Testis (tissue), 3 donors: ENCODE measurements around the gene CDH1. TPM values are rescaled to one million over a fixed set of nuclear protein-coding genes. Genes with fewer than 3 reads are reported as not detected.

Experiments
- DNase-seq: peaks from one replicate; pipeline ENCODE4 v3.0.0-alpha.2; 2019
- H3K27ac ChIP-seq, 2 donors: fragments of 200-600 bp; sonication (generic); one replicate each; pipeline ENCODE4 v1.5.1; 2019
- H3K27me3 ChIP-seq: fragments of 200-600 bp; sonication (generic); one replicate; pipeline ENCODE4 v1.5.1; 2019
- H3K36me3 ChIP-seq: fragments of 200-600 bp; sonication (generic); one replicate; pipeline ENCODE4 v1.5.1; 2017; ENCODE audit warnings: low read depth; ENCODE audit errors: missing control alignments
- H3K4me1 ChIP-seq: fragments of 200-600 bp; sonication (generic); one replicate; pipeline ENCODE4 v1.5.1; 2019
- H3K4me3 ChIP-seq, 2 donors: fragments of 200-600 bp; sonication (generic); one replicate each; pipeline ENCODE4 v1.5.1; 2017 to 2019
- H3K9me3 ChIP-seq: fragments of 200-600 bp; sonication (generic); one replicate; pipeline ENCODE4 v1.5.1; 2017
- CTCF ChIP-seq, 3 experiments: fragments of 450-650 bp in 2 of 3; fragments of 200-600 bp in 1 of 3; sonication (generic) in 1 of 3; IDR thresholded peaks; one replicate each; pipeline ENCODE4 v1.5.1; 2016 to 2019; ENCODE audit warnings: antibody characterized with exemption in 3 of 3, mild to moderate bottlenecking in 2 of 3, moderate library complexity in 1 of 3
- POLR2A ChIP-seq: fragments of 450-650 bp; IDR thresholded peaks from one replicate; pipeline ENCODE4 v1.6.1; 2017; ENCODE audit warnings: antibody characterized with exemption, mild to moderate bottlenecking, moderate library complexity
- WGBS, 2 donors: methylation state at CpG; one replicate each; pipeline ENCODE4 v1.1.5; 2018; 5-methylcytosine and 5-hydroxymethylcytosine counted together
- intact Hi-C: fragments of 100-400 bp; cut with DNase I; formaldehyde crosslinking; loops from one replicate; pipeline ENCODE4 v1.15.1; 2023; ENCODE audit warnings: low total_unique reads
- polyA plus RNA-seq: library from polyadenylated mRNA; stranded (reverse); fragments of 350-450 nt; fragmentation: Illumina TruSeq; extraction: RNeasy Lipid Tissue Mini Kit (QIAGEN cat#74804); gene quantifications from one replicate; pipeline ENCODE4 v1.2.3, GENCODE V29; 2014; ENCODE audit warnings: low read depth, low replicate concordance; ENCODE audit not compliant: insufficient read depth
- total RNA-seq, 2 donors: library from RNA; depleted of rRNA; stranded (reverse); fragments of >200 nt; gene quantifications; one replicate each; pipeline ENCODE4 v1.2.3, GENCODE V29; 2016

Gene CDH1
- total and polyA plus RNA-seq, 3 donors from 2014 or later, result 0.94 to 5.5 (median 2.1) TPM

GRCh38 chr16:68823401-68824135 is 86.5 kb downstream of the CDH1 start:
- no peak overlapping the region for H3K27ac ChIP-seq
- WGBS, 2 donors, result 73 to 75% methylated on average over 8 of the region's 8 CpGs
- no peaks in the 10 kb centered on the region for H3K9me3 ChIP-seq
- DNase-seq, result no peak
- intact Hi-C loops, result no loop called here
- no peaks in the 10 kb centered on the region for H3K4me1 ChIP-seq
- no peaks in the 10 kb centered on the region for H3K36me3 ChIP-seq
- no peak overlapping the region for H3K4me3 ChIP-seq
- no peak for TF ChIP-seq CTCF (IDR thresholded peaks at IDR 0.05)
- no peak for TF ChIP-seq POLR2A
- H3K27me3 ChIP-seq, result no peaks in the 10 kb centered on the region

GRCh38 chr16:68825427-68825826 is 88.3 kb downstream of the CDH1 start:
- Histone ChIP-seq H3K9me3 (no peaks in the 10 kb centered on the region), H3K4me3 (no peak overlapping the region), H3K27ac (no peak overlapping the region), H3K4me1 (no peaks in the 10 kb centered on the region), H3K36me3 (no peaks in the 10 kb centered on the region), H3K27me3 (no peaks in the 10 kb centered on the region)
- no peak for DNase-seq
- no peak for TF ChIP-seq POLR2A
- no peak for TF ChIP-seq CTCF (IDR thresholded peaks at IDR 0.05)
- intact Hi-C loops, result no loop called here

- no peaks in the 10 kb centered on the region for H3K4me1 ChIP-seq
- TF ChIP-seq CTCF (IDR thresholded peaks at IDR 0.05) (no peak), POLR2A (no peak)
- H3K27me3 ChIP-seq, result no peaks in the 10 kb centered on the region
- H3K36me3 ChIP-seq, result no peaks in the 10 kb centered on the region
- no peak overlapping the region for H3K27ac ChIP-seq
- no peaks in the 10 kb centered on the region for H3K9me3 ChIP-seq
- DNase-seq, result no peak
- 85 to 90% methylated on average over 6 of the region's 6 CpGs for WGBS, 2 donors
- intact Hi-C loops, result no loop called here
- no peak overlapping the region for H3K4me3 ChIP-seq
These were observed 89.6 kb downstream of the CDH1 start for GRCh38 chr16:68826652-68827051.

- Histone ChIP-seq H3K36me3 (no peaks in the 10 kb centered on the region), H3K27me3 (no peaks in the 10 kb centered on the region), H3K27ac (no peak overlapping the region), H3K9me3 (no peaks in the 10 kb centered on the region), H3K4me1 (no peaks in the 10 kb centered on the region), H3K4me3 (no peak overlapping the region)
- 91 to 94% methylated on average over 14 of the region's 14 CpGs for whole genome bisulfite sequencing, 2 donors
- DNase-seq, result no peak
- intact Hi-C loops, result no loop called here
- TF ChIP-seq POLR2A (no peak), CTCF (IDR thresholded peaks at IDR 0.05) (no peak)
These were observed 96.2 kb downstream of the CDH1 start for GRCh38 chr16:68833251-68833650.

GRCh38 chr16:68834550-68834949 is 97.5 kb downstream of the CDH1 start:
- intact Hi-C loops, result no loop called here
- H3K4me1 ChIP-seq, result no peaks in the 10 kb centered on the region
- no peaks in the 10 kb centered on the region for H3K36me3 ChIP-seq
- no peaks in the 10 kb centered on the region for H3K27me3 ChIP-seq
- no peak overlapping the region for H3K4me3 ChIP-seq
- no peaks in the 10 kb centered on the region for H3K9me3 ChIP-seq
- DNase-seq, result no peak
- 95 to 96% methylated on average over 1 of the region's 1 CpG for WGBS, 2 donors
- no peak for TF ChIP-seq POLR2A
- no peak for TF ChIP-seq CTCF (IDR thresholded peaks at IDR 0.05)
- no peak overlapping the region for H3K27ac ChIP-seq
